Progenitor cell of endocrine pancreas (in vitro differentiated cells): ENCODE data around the gene APRT. TPM values are rescaled to one million over a fixed set of nuclear protein-coding genes. Genes with fewer than 3 reads are reported as not detected.

ENCODE experiments used
- DNase-seq: peaks from one replicate; pipeline ENCODE4 v3.0.0; 2021; ENCODE audit warnings: low spot score; ENCODE audit not compliant: unreplicated experiment
- H3K27ac Mint-ChIP-seq: 2 replicates; pipeline ENCODE4 v1.8.0; 2021; ENCODE audit warnings: mild to moderate bottlenecking, moderate library complexity, mixed read lengths
- H3K27me3 Mint-ChIP-seq: 2 replicates; pipeline ENCODE4 v1.8.0; 2021; ENCODE audit warnings: mixed read lengths
- H3K36me3 Mint-ChIP-seq: 2 replicates; pipeline ENCODE4 v1.8.0; 2022; ENCODE audit warnings: mixed read lengths; ENCODE audit not compliant: insufficient read depth
- H3K4me1 Mint-ChIP-seq: 2 replicates; pipeline ENCODE4 v1.8.0; 2021; ENCODE audit warnings: low read depth, mixed read lengths
- H3K4me3 Mint-ChIP-seq: 2 replicates; pipeline ENCODE4 v1.8.0; 2021; ENCODE audit warnings: low read depth, mild to moderate bottlenecking, moderate library complexity, mixed read lengths
- H3K9me3 Mint-ChIP-seq: 2 replicates; pipeline ENCODE4 v1.8.0; 2021; ENCODE audit warnings: low read depth, mixed read lengths
- total RNA-seq: library from RNA; stranded (reverse); gene quantifications from 2 replicates; pipeline ENCODE4 v1.2.1, GENCODE V29; 2021
- TF ChIP-seq, protein P1 (sequence below): fragments of 200-600 bp; sonication (generic); IDR thresholded peaks from one replicate; pipeline ENCODE4 v1.5.0; 2021; ENCODE audit warnings: antibody characterized with exemption, mild to moderate bottlenecking; ENCODE audit not compliant: unreplicated experiment

The APRT gene
- total RNA-seq, 1 donor from 2014 or later: 100 TPM

DNA sequence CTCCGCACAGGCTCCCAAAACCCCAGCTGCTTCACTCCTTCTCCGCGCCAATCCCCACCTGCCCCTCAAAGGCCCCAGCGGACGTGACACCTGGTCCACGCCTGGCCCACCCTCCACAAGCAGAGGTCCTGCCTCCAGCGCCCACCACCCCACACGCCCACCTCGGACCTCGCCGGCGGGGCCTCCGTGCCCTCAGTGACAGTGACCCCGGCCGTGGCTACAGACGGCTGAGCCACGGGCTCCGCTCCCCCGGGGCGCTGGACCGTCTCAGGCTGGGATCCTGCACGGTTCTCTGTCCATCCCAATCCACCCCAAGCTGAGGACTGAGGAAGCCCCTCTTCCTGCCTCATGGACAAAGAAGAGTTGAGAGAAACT is 51.8 kb downstream of the APRT start:
- no peaks in the 10 kb centered on the region for H3K27me3 Mint-ChIP-seq
- peaks cover 23% of the 10 kb centered on the region for H3K4me1 Mint-ChIP-seq
- DNase-seq: no peak
- H3K4me3 Mint-ChIP-seq: no peak overlapping the region
- no peaks in the 10 kb centered on the region for H3K36me3 Mint-ChIP-seq
- TF ChIP-seq, protein P1, sequence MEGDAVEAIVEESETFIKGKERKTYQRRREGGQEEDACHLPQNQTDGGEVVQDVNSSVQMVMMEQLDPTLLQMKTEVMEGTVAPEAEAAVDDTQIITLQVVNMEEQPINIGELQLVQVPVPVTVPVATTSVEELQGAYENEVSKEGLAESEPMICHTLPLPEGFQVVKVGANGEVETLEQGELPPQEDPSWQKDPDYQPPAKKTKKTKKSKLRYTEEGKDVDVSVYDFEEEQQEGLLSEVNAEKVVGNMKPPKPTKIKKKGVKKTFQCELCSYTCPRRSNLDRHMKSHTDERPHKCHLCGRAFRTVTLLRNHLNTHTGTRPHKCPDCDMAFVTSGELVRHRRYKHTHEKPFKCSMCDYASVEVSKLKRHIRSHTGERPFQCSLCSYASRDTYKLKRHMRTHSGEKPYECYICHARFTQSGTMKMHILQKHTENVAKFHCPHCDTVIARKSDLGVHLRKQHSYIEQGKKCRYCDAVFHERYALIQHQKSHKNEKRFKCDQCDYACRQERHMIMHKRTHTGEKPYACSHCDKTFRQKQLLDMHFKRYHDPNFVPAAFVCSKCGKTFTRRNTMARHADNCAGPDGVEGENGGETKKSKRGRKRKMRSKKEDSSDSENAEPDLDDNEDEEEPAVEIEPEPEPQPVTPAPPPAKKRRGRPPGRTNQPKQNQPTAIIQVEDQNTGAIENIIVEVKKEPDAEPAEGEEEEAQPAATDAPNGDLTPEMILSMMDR: no peak
- H3K9me3 Mint-ChIP-seq: no peaks in the 10 kb centered on the region
- H3K27ac Mint-ChIP-seq: no peak overlapping the region

Other genes with a start within 250 kb of the APRT start
- 67.5 and 70.7 TPM in 2 replicates for gene ZC3H18, start 241.5 kb downstream of the APRT start, total RNA-seq
- 0.29 TPM in 2 replicates for gene IL17C, start 173.4 kb downstream of the APRT start, total RNA-seq
- 111 and 112 TPM in 2 replicates for gene CYBA, start 160.9 kb downstream of the APRT start, total RNA-seq
- gene MVD, start 148.8 kb downstream of the APRT start, total RNA-seq: 78.1 and 78.5 TPM in 2 replicates
- 1.2 and 1.9 TPM in 2 replicates for gene SNAI3, start 125.4 kb downstream of the APRT start, total RNA-seq
- gene RNF166, start 105.5 kb downstream of the APRT start, total RNA-seq: 19.4 and 21.5 TPM in 2 replicates
- 17.2 and 18.2 TPM in 2 replicates for gene CTU2, start 105.4 kb downstream of the APRT start, total RNA-seq
- 37.7 and 44.7 TPM in 2 replicates for gene PIEZO1, start 26.7 kb downstream of the APRT start, total RNA-seq
- gene CDT1, start 8.1 kb downstream of the APRT start, total RNA-seq: 22.8 and 25.3 TPM in 2 replicates
- gene GALNS, start 45.0 kb upstream of the APRT start, total RNA-seq: 32.7 and 34.6 TPM in 2 replicates
- 74.9 and 86.2 TPM in 2 replicates for gene TRAPPC2L, start 45.2 kb upstream of the APRT start, total RNA-seq
- gene PABPN1L, start 54.7 kb upstream of the APRT start, total RNA-seq: 0.46 TPM in 1 of 2 replicates, not detected in the other
- 12.5 and 12.9 TPM in 2 replicates for gene CBFA2T3, start 165.3 kb upstream of the APRT start, total RNA-seq